Type B pancreatic cell (in vitro differentiated cells): ENCODE measurements around the gene CPED1. TPM values are rescaled to one million over a fixed set of nuclear protein-coding genes. Genes with fewer than 3 reads are reported as not detected.
"Not testable (repeated sequence)": the region's sequence is repeated elsewhere in the genome, so short reads cannot be mapped to it uniquely, and the experiment has no call there.

ENCODE experiments used
- DNase-seq: peaks from one replicate; pipeline ENCODE4 v3.0.0; 2021; ENCODE audit warnings: mixed read lengths; ENCODE audit not compliant: unreplicated experiment; ENCODE audit errors: extremely low spot score
- H3K27ac Mint-ChIP-seq: 2 replicates; pipeline ENCODE4 v1.8.0; 2021; ENCODE audit warnings: mild to moderate bottlenecking, mixed read lengths
- H3K27me3 Mint-ChIP-seq: 2 replicates; pipeline ENCODE4 v1.8.0; 2021; ENCODE audit warnings: mixed read lengths
- H3K36me3 Mint-ChIP-seq: 2 replicates; pipeline ENCODE4 v1.8.0; 2021; ENCODE audit warnings: mixed read lengths
- H3K4me1 Mint-ChIP-seq: one replicate; pipeline ENCODE4 v1.8.0; 2021; ENCODE audit warnings: mixed read lengths; ENCODE audit not compliant: unreplicated experiment
- H3K4me3 Mint-ChIP-seq: 2 replicates; pipeline ENCODE4 v1.8.0; 2021; ENCODE audit warnings: mild to moderate bottlenecking, mixed read lengths
- H3K9me3 Mint-ChIP-seq: 2 replicates; pipeline ENCODE4 v1.8.0; 2021; ENCODE audit warnings: mixed read lengths
- total RNA-seq: library from RNA; stranded (reverse); gene quantifications from 2 replicates; pipeline ENCODE4 v1.2.1, GENCODE V29; 2021; ENCODE audit warnings: low replicate concordance
- TF ChIP-seq, protein P1 (sequence below): fragments of 200-600 bp; sonication (generic); conservative IDR thresholded peaks from 2 replicates; pipeline ENCODE4 v1.5.0; 2021; ENCODE audit warnings: antibody characterized with exemption, mild to moderate bottlenecking

Gene CPED1
- total RNA-seq, 1 donor from 2014 or later: 45.4 TPM

GRCh38 chr7:121182902-121183301, 194.4 kb downstream of the CPED1 start:
- TF ChIP-seq, protein P1, sequence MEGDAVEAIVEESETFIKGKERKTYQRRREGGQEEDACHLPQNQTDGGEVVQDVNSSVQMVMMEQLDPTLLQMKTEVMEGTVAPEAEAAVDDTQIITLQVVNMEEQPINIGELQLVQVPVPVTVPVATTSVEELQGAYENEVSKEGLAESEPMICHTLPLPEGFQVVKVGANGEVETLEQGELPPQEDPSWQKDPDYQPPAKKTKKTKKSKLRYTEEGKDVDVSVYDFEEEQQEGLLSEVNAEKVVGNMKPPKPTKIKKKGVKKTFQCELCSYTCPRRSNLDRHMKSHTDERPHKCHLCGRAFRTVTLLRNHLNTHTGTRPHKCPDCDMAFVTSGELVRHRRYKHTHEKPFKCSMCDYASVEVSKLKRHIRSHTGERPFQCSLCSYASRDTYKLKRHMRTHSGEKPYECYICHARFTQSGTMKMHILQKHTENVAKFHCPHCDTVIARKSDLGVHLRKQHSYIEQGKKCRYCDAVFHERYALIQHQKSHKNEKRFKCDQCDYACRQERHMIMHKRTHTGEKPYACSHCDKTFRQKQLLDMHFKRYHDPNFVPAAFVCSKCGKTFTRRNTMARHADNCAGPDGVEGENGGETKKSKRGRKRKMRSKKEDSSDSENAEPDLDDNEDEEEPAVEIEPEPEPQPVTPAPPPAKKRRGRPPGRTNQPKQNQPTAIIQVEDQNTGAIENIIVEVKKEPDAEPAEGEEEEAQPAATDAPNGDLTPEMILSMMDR: no peak
- H3K27me3 Mint-ChIP-seq: no peaks in the 10 kb centered on the region
- H3K4me1 Mint-ChIP-seq: peaks cover 3% of the 10 kb centered on the region

DNA sequence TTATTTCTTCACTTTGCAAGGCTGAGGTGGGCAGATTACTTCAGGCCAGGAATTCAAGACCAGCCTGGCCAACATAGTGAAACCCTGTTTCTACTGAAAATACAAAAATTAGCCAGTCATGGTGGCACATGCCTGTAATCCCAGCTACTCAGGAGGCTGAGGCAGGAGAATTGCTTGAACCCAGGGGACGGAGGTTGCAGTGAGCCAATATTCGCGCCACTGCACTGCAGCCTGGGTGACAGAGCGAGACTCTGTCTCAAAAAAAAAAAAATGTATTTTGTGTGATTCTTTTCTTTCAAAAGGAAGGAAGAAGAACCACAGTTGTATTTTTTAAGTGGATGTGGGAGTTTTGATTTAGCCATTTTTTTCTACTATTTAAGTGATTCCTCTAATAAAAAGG, 195.4 kb downstream of the CPED1 start:
- H3K27me3 Mint-ChIP-seq, H3K4me3 Mint-ChIP-seq, H3K36me3 Mint-ChIP-seq, H3K9me3 Mint-ChIP-seq, H3K4me1 Mint-ChIP-seq, DNase-seq, H3K27ac Mint-ChIP-seq: not testable (repeated sequence)

More at GRCh38 chr7:121182902-121183301, 194.4 kb downstream of the CPED1 start:
- no peaks in the 10 kb centered on the region for H3K36me3 Mint-ChIP-seq
- H3K27ac Mint-ChIP-seq: no peak overlapping the region
- DNase-seq: no peak
- no peak overlapping the region for H3K4me3 Mint-ChIP-seq
- no peaks in the 10 kb centered on the region for H3K9me3 Mint-ChIP-seq

- no peak for DNase-seq
- TF ChIP-seq, protein P1: no peak
- peaks cover 4% of the 10 kb centered on the region for H3K9me3 Mint-ChIP-seq
- H3K4me3 Mint-ChIP-seq: no peak overlapping the region
- peaks cover 3% of the 10 kb centered on the region for H3K4me1 Mint-ChIP-seq
- H3K27me3 Mint-ChIP-seq: no peaks in the 10 kb centered on the region
- no peak overlapping the region for H3K27ac Mint-ChIP-seq
- peaks cover 4% of the 10 kb centered on the region for H3K36me3 Mint-ChIP-seq
Observed at GRCh38 chr7:121186746-121187145, 198.2 kb downstream of the CPED1 start.

GRCh38 chr7:121187222-121187621, 198.7 kb downstream of the CPED1 start:
- H3K4me1 Mint-ChIP-seq: peaks cover 3% of the 10 kb centered on the region
- no peak overlapping the region for H3K4me3 Mint-ChIP-seq
- TF ChIP-seq, protein P1: no peak
- H3K9me3 Mint-ChIP-seq: peaks cover 4% of the 10 kb centered on the region
- no peak for DNase-seq
- H3K27me3 Mint-ChIP-seq: no peaks in the 10 kb centered on the region
- H3K36me3 Mint-ChIP-seq: peaks cover 4% of the 10 kb centered on the region
- H3K27ac Mint-ChIP-seq: no peak overlapping the region

DNA sequence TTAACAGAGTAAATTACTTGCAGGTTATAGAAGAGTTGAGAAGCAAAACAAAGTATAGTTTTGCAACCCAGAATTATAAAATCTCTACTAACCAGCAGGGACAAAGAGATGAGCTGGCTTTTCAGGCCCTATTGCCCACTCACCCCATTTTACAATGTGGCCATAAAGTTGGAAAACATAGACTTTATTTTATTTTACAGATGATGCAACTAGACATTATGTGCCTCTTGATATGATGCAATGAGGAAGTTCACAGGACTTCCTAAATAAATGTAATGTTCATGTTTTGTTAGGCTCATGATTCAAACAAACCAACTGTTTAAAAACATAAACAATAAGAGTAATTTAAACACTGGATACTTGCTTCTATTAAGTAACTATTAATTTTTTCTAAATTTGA, 199.2 kb downstream of the CPED1 start:
- TF ChIP-seq, protein P1: no peak

DNA sequence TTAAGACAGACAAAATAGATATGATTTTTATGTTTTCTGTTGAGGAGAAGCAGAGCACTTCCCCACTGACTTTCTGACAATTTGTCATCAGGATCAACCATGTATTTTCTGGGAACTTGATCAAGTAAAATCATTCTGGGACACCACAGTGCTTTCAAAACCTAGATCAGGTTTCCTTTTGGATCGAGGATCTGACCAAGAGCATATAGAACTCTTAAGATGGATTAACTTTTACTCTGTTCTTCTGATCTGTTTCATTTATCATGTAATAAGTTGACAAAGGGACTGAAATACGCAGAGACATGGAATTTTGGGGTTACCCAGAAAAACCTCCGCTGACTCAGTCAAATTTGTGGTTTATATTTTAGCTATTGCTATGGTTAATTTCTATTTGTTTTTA, 204.3 kb downstream of the CPED1 start:
- TF ChIP-seq, protein P1: no peak
- peaks cover 4% of the 10 kb centered on the region for H3K9me3 Mint-ChIP-seq
- H3K4me1 Mint-ChIP-seq: peaks cover 10% of the 10 kb centered on the region
- H3K27ac Mint-ChIP-seq: no peak overlapping the region
- H3K27me3 Mint-ChIP-seq: no peaks in the 10 kb centered on the region
- no peak for DNase-seq
- peaks cover 4% of the 10 kb centered on the region for H3K36me3 Mint-ChIP-seq
- no peak overlapping the region for H3K4me3 Mint-ChIP-seq

More for the DNA sequence above, 199.2 kb downstream of the CPED1 start:
- H3K27ac Mint-ChIP-seq: no peak overlapping the region
- H3K4me3 Mint-ChIP-seq: no peak overlapping the region
- H3K36me3 Mint-ChIP-seq: peaks cover 4% of the 10 kb centered on the region
- DNase-seq: no peak
- peaks cover 4% of the 10 kb centered on the region for H3K9me3 Mint-ChIP-seq
- H3K4me1 Mint-ChIP-seq: peaks cover 3% of the 10 kb centered on the region
- H3K27me3 Mint-ChIP-seq: no peaks in the 10 kb centered on the region
